ENCODE data around the gene ADRA2B. TPM values are rescaled to one million over a fixed set of nuclear protein-coding genes. Genes with fewer than 3 reads are reported as not detected.

Gene ADRA2B
- polyA plus RNA-seq, 2 of the 4 experiments (the other 2 are of a cell fraction) = 0.03 to 0.05 TPM

DNA sequence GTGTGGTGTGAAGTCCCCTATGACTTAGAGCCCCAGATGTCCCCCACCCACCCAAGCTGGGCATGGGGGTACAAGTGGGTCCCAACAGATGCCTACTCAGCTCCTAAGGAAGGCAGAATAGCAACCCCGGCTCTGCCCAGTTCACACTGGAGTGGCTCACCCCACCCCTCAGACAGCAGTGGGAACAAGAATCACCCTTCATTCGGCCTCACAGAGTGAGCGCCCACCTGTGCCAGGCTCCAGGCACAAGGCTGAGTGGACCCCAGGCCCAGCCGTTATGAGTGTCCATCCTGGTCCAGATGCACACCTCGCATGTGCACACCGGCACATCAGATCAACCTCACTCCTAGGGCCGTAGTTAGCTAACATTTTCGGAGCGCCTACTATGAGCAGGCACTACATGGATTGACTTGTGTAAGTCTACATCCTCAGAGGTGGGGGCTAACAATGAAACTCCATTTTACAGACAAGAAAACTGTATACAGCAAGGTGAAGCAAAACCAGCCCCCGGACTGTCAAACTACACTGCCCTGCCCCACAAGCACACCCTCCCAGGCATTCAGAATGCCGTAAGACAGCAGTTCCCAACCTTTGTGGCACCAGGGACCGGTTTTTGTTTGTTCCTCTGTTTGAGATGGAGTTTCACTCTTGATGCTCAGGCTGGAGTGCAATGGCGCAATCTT is 24.7 kb upstream of the ADRA2B start:
- Histone ChIP-seq H3K4me3 (no peak overlapping the region), H3K4me1 (peaks cover 4% of the 10 kb centered on the region; the same call in 1 of the 3 replicates), H3K27ac (no peak overlapping the region), H3K9me3 (no peaks in the 10 kb centered on the region), H3K4me2 (no peak overlapping the region)
- TF ChIP-seq RNF2 (IDR thresholded peaks at IDR 0.05; ENCODE audit: borderline replicate concordance, low read depth) = no peak
- TF ChIP-seq SMC3 (IDR thresholded peaks at IDR 0.05) = no peak
- TF ChIP-seq, protein P1, sequence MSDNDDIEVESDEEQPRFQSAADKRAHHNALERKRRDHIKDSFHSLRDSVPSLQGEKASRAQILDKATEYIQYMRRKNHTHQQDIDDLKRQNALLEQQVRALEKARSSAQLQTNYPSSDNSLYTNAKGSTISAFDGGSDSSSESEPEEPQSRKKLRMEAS (IDR thresholded peaks at IDR 0.05) = no peak
- TF ChIP-seq, protein P2, sequence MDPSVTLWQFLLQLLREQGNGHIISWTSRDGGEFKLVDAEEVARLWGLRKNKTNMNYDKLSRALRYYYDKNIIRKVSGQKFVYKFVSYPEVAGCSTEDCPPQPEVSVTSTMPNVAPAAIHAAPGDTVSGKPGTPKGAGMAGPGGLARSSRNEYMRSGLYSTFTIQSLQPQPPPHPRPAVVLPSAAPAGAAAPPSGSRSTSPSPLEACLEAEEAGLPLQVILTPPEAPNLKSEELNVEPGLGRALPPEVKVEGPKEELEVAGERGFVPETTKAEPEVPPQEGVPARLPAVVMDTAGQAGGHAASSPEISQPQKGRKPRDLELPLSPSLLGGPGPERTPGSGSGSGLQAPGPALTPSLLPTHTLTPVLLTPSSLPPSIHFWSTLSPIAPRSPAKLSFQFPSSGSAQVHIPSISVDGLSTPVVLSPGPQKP (IDR thresholded peaks at IDR 0.05; ENCODE audit: low read depth, low read length) = no peak
- TF ChIP-seq ZC3H11A (IDR thresholded peaks at IDR 0.05) = no peak
- TF ChIP-seq MAZ (IDR thresholded peaks at IDR 0.05; ENCODE audit: borderline replicate concordance, low read depth, low read length) = no peak
- TF ChIP-seq HDAC2 (IDR thresholded peaks at IDR 0.05) = no peak
- no peak for TF ChIP-seq PHF8 (IDR thresholded peaks at IDR 0.05; ENCODE audit: borderline replicate concordance, low read depth)
- no peak for TF ChIP-seq KDM5A (IDR thresholded peaks at IDR 0.05)
- TF ChIP-seq REST (IDR thresholded peaks at IDR 0.05) = no peak
- TF ChIP-seq SREBF2 (IDR thresholded peaks at IDR 0.05) = no peak
- TF ChIP-seq CHD4 (IDR thresholded peaks at IDR 0.05; ENCODE audit: borderline replicate concordance) = no peak
- TF ChIP-seq PBX3 (IDR thresholded peaks at IDR 0.05) = no peak
- no peak for TF ChIP-seq BHLHE40 (IDR thresholded peaks at IDR 0.05; ENCODE audit: low read depth, low read length)
- TF ChIP-seq JUNB (IDR thresholded peaks at IDR 0.05) = no peak
- TF ChIP-seq GATA3 (IDR thresholded peaks at IDR 0.05; ENCODE audit: borderline replicate concordance) = no peak
- no peak for TF ChIP-seq ZFP36 (IDR thresholded peaks at IDR 0.05; ENCODE audit: borderline replicate concordance, partially characterized antibody)
- no peak for TF ChIP-seq TFCP2L1 (CRISPR knock-in tag; IDR thresholded peaks at IDR 0.05)
- WGBS (ENCODE audit: missing lambda C conversion rate) = 86% methylated on average over 11 of the region's 13 CpGs
- FAIRE-seq (no peak), ATAC-seq (no peak), DNase-seq (ENCODE audit: low read depth in 1 of 2, low spot score in 1 of 2) (no peak)
- CTCF ChIA-PET = interaction anchor here (0.7 to 1.9 kb wide), 2 partner anchors 12 to 33 kb away, joined by 3 to 7 read pairs; no protein-coding TSS in a partner anchor
- POLR2A ChIA-PET = no interaction called here

GRCh38 chr2:96139181-96139758 is 22.9 kb upstream of the ADRA2B start:
- no peaks in the 10 kb centered on the region for H3K9me3 ChIP-seq
- TF ChIP-seq GATA3 (IDR thresholded peaks at IDR 0.05; ENCODE audit: borderline replicate concordance) = no peak
- TF ChIP-seq CHD2 (IDR thresholded peaks at IDR 0.05; ENCODE audit: low read length, partially characterized antibody) = no peak
- TF ChIP-seq, protein P3, sequence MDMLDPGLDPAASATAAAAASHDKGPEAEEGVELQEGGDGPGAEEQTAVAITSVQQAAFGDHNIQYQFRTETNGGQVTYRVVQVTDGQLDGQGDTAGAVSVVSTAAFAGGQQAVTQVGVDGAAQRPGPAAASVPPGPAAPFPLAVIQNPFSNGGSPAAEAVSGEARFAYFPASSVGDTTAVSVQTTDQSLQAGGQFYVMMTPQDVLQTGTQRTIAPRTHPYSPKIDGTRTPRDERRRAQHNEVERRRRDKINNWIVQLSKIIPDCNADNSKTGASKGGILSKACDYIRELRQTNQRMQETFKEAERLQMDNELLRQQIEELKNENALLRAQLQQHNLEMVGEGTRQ (IDR thresholded peaks at IDR 0.05) = no peak
- no peak for TF ChIP-seq CEBPB (IDR thresholded peaks at IDR 0.05)
- TF ChIP-seq RAD21 (conservative IDR thresholded peaks at IDR 0.05 in 1 of 2, IDR thresholded peaks at IDR 0.05 in 1 of 2) = no peak
- no peak for TF ChIP-seq CHD4 (IDR thresholded peaks at IDR 0.05; ENCODE audit: borderline replicate concordance)
- ATAC-seq = no peak
- H3K4me1 ChIP-seq = no peaks in the 10 kb centered on the region
- no peak overlapping the region for H3K4me3 ChIP-seq
- no peak for FAIRE-seq
- no peak for DNase-seq (ENCODE audit: low read depth in 1 of 2, low spot score in 1 of 2)
- CTCF ChIA-PET = interaction anchor here (0.6 to 5.1 kb wide), 24 partner anchors 9 to 371 kb away, joined by 3 to 57 read pairs (median 4); partner anchors contain the start of genes ADRA2B and NEURL3
- POLR2A ChIA-PET = no interaction called here
- H3K4me2 ChIP-seq = no peak overlapping the region
- no peak overlapping the region for H3K27ac ChIP-seq
- WGBS (ENCODE audit: missing lambda C conversion rate) = 54% methylated on average over 7 of the region's 7 CpGs
